Superior temporal gyrus (tissue), 1 donor: ENCODE results near the gene COLEC11.
"Not testable (repeated sequence)": the region's sequence is repeated elsewhere in the genome, so short reads cannot be mapped to it uniquely, and the experiment has no call there.

ENCODE experiments used
- DNase-seq: peaks from one replicate; pipeline ENCODE4 v3.0.0-alpha.2; 2016; ENCODE audit errors: extremely low spot score

Gene COLEC11

DNA sequence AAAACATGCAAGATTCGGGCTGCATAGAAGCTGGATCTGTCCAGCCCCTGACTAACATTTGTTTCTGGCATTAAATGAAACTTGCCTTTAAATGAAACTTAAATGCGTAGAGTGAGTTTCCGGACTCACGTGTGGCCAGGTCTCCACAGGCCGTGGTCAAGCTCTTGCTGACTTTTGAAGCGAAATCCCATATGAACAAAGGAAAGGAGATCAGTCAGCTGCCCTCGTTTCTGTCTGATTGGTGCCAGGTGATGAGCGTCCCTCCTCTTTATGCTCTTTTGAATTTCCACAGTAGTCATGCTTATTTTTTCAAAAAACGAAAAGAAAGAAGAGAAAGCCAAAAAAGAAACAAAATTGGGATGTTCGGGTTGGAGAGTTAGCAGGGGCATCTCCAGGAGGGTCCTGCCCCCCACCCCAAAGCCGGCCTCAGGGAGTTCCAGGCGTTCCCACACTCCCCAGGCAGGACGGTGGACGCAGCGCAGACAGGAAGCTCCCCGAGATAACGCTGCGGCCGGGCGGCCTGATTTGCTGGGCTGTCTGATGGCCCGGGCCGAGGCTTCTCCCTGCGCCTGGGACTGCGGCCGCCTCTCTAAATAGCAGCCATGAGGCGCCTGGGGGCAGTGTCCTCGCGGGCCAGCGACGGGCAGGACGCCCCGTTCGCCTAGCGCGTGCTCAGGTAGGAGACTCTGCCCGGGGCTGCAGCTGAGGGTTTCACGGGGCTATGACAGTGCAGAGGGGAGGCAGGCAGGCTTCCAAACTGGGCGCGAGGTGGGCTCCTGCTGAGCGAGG is at the start of gene COLEC11:
Gene COLEC11, plus strand, starts transcription at position 620 of the 789 bp plus-strand sequence. CDS start 9,229 bp downstream, outside the sequence.
- no peak for DNase-seq

DNA sequence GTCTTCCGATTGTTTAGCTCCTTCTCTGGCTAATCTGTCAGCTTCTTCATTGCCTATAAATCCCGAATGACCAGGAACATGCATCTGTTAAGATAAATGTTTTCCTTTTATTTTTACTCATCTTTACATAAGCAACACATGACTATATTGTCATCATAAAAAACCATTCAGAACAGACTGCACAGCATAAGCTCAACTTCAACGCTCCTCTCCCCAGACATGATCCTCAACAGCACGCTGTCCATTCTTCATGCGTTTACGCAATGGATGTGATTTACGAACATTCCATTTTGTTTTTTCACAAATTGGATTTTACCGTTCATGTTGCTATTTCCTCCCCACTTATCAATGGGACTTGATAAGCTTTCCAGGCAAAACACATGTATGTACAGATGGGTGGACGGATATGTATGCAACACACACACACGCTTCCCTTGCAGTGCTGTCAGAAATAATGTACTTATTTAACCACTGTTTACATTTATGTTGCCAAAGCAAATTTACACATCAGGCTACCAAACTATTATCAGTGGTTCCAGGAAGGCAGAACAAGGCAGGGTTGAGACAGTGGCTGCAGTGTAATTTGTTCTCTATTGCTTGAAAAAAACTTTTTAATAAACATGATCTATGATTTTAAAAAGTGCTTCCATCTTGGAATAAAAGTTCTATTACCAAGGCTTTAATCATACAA is 49.0 kb upstream of the COLEC11 start:
- DNase-seq: no peak

DNA sequence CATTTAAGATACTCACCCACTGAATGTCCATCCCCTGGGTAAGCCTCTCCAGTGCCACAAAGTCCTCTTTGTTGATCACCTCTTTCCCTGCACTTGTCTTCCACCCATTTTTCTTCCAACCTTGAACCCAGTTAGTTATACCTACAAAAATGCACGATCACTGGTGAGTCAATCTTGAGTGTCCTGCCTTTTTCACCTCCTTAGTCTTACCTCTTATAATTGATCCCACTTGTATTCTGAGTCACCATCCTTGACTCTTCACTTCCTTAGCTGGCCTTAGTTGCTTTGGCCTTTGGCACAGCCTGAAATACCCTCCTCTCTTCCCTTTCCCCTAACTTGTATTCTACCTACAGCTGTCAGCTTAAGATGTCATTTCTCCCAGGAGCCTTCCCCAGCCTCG is 47.0 kb upstream of the COLEC11 start:
- no peak for DNase-seq

DNA sequence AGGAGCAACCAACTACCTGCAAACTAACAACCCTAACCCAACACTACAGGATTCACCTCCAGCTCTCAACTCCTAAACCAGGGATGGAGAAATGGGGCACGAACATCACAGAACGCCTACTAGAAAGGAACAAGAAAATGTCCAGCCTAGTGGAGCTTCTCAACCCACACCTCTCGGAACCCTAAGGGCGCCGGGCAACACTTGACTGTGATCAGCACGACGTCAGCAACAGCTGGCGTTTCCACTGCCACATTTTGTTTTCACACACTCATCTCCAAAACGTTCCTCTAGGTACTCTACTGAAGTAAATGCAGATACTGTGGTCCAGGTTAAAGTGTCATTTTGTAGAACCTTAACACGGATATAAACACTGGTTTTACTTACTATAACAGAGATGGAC is 41.0 kb upstream of the COLEC11 start:
- DNase-seq: no peak

DNA sequence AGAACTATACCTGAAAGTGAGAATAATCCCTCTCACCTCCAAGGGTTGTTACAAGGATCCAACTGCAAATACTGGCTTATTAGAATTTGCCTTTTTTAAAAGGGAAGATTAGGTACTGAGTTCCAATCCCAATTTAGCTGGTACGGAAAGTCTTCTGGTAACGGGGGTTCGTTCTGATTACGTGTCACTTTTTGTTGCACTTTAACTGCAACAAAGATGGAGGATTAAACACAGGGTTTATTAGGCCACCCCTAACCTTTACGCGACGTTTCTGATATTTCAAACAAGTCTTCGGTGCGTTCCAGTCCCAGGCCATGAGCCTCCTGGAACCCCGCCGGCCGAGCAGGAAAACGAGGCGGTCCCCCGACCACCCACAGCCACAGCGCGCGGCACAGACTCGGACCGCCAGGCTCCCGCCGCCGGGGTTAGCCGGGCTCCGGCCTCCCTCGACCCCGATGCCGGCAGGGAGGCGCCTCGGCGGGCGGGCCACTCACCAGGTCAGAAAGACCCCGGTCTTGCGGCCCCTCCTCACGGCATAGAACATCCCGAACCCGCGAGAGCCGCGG is 37.2 kb upstream of the COLEC11 start:
- no peak for DNase-seq

DNA sequence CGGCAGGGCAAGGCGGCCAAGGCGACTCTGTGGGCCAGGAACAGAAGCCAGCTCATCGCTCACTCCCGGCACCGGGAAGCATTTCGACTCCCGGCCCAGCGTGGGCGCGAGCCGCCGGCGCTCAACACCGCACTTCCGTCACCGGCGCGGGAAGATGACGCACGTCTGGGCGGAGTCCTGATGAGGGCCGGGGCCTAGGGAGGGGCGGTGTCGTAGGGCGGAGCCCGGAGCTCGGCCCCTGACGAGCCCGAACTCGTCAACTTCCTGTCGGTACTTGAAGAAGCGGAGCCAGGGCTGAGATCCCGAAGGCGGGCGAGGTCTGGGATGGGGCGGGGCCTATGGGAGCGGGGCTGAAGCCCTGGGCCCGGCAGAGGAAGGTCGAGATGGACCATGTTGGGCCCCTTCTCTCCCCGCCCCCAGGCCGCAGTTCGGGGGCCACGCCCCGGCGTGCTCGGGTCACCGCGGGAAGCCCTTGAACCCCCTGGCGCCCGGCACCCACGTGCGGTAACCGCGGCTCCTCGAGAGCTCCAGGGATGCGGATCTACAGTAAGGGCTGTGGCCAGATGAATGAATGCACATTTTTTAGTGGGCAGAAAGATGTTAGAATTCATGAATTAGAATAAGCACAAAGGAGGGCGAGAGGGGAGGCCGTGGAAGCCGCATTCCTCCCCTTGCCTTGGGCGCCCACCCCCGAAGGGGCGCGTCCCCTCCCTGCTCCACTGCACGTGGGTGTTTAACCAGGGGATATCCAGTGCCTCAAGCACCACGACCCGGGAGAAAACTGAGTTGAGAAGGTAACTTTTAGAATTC is 36.5 kb upstream of the COLEC11 start, which contains the start of gene RNASEH1:
Gene RNASEH1, minus strand, starts transcription at position 129 of the 810 bp plus-strand sequence. Its CDS starts 73 bp downstream, at position 56.
- peak; percentile 98 for DNase-seq

DNA sequence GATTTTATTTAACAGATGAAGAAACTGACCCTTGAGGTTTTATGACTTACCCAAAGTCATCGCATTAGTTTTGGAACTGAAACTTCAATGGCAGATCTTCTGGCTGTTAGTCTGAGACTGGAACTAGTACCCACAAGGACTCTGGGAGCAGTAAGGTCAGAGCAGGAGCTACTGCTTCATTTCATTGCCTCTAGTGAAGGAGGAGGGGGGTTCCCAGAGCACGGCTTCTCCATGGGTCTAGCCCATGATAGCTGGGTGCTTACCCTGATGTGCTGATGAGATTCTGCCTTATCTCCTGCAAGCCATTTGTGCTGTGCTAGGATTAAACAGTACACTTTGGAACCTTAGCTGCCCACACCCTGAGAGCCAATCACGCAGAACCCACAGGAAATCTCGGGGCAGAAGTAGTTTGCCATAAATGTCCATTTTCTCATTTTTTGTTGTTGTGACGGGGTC is 31.4 kb upstream of the COLEC11 start:
- no peak for DNase-seq

DNA sequence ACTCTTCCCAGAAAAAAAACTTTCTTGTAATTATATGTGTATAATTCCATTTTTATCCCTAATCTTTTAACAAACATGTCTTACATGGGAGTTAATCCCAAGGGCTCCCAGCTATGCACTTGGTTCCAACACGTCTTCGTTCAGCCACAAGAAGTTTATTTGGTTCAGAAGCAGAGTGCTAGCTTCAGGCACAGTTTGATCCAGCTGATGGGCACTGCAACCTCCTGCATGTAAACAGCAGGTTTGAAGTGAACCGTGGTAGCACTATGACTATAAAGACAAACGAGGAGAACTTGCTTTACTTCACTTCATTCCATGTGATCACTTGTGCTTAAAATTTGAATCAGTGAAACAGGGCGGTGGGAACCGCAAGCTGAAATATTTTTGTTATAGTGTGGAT is 29.8 kb upstream of the COLEC11 start:
- DNase-seq: no peak

DNA sequence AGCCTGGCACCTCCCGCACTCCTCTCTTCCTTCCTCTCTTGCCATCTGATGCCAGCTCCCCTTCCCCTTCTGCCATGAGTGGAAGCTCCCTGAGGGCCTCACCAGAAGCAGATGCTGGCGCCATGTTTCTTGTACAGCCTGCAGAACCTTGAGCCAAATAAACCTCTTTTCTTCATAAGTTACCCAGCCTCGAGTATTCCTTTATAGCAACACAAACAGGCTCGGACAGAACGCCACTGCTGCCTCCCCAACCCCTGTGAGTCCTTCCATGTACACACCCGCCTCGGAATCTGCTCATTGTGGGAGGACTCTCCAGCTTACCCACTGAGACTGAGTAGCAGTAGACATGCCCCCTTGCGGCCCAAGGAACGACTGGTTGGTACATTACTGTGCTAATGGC is 28.1 kb upstream of the COLEC11 start:
- DNase-seq: no peak

DNA sequence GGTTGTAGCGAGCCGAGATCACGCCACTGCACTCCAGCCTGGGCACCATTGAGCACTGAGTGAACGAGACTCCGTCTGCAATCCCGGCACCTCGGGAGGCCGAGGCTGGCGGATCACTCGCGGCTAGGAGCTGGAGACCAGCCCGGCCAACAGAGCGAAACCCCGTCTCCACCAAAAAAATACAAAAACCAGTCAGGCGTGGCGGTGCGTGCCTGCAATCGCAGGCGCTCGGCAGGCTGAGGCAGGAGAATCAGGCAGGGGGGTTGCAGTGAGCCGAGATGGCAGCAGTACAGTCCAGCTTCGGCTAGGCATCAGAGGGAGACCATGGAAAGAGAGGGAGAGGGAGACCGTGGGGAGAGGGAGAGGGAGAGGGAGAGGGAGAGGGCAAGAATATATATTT is 25.3 kb upstream of the COLEC11 start:
- not testable (repeated sequence) for DNase-seq

DNA sequence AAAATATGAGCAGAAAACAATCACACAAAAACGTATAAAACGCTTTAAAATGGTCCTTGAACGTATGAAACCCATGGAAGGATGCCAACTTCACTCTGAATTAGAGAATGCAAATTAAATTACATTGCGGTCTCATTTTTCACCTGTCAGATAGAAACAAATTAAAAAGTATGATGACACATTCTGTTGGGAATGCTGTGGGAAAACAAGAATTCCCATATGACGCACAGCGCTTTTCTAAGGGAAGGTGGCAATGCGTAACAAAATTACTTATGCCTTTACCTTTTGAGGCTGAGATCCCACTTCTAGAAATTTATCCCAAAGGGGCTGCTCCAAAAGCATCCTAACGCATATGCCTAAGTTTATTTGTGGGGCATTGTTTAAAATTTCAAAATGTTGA is 23.6 kb upstream of the COLEC11 start:
- DNase-seq: no peak

DNA sequence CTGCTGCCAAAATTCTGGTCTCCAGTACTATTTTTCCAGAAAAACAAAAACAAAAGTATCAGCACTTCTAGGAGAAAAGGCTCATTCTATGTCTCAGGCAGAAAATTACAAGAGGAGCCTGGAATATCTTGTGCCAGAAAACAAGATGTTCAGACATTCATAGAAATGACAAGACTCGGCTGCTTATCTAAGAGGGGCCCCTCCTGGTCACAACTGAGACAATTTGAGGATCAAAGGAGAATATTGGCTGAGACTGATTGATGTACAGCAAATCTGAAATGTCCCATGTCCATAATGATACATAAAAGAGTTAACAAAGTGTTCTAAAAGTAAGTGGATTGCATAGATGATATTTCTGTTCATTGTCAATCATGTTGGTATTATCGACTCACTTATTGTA is 22.3 kb upstream of the COLEC11 start:
- no peak for DNase-seq

DNA sequence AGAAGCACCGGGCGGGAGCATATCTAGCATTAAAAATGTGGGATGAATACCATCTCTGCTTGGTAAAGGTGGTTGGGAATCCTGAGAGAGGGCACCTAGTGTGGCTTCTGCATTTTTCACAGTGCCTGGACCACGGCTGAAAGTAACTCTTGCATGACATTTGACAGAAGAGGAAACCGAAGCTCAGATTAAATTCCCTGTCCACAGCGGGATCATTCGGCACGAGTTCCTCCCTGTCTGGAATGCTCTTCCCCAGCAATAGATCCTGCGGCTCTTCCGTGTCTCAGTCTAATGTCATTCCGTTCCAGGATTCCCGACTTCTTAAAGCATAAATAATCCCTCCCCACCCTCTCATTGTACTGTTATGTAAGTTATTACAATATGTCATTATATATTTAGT is 20.8 kb upstream of the COLEC11 start:
- no peak for DNase-seq

DNA sequence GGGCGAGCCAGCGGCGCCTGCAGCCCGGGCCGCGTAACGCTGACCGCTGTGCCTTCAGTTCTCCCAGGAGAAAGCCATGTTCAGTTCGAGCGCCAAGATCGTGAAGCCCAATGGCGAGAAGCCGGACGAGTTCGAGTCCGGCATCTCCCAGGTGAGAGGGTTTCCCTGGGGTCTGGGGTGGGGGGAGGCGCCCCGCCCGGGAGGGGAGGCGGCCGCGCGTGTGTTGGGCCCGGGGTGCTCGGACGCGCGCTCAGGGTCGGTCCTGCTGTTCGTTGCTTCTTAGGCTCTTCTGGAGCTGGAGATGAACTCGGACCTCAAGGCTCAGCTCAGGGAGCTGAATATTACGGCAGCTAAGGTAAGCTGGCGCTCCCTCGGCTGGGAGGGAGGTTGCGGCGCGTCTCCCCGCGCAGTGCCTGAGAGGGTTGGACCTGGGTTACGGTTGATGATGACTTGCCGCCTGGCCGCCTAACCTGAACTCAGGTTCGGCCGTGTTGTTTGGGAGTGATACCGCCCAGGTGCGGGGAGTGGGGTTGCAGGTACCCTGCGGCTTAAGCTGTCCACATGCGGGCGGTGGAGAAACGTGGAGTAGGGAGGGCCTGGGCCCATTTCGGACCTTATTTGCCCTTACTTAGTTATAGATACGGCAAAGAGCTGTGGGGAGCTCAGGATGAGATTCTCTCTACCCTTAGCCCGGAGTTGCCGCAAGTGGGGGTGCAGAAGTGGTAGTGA is 19.2 kb upstream of the COLEC11 start:
- no peak for DNase-seq

DNA sequence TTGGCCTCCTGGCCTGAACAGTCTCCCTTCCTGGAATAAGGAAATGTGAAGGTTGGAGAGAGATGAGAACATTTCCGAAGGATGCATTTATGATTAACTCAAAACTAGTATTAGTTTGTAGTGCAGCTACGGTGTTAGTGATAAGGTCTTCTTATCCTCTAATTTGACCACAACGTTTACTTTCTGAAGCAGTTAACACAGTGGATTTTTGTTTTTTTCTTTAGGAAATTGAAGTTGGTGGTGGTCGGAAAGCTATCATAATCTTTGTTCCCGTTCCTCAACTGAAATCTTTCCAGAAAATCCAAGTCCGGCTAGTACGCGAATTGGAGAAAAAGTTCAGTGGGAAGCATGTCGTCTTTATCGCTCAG is 18.7 kb upstream of the COLEC11 start:
- not testable (repeated sequence) for DNase-seq

DNA sequence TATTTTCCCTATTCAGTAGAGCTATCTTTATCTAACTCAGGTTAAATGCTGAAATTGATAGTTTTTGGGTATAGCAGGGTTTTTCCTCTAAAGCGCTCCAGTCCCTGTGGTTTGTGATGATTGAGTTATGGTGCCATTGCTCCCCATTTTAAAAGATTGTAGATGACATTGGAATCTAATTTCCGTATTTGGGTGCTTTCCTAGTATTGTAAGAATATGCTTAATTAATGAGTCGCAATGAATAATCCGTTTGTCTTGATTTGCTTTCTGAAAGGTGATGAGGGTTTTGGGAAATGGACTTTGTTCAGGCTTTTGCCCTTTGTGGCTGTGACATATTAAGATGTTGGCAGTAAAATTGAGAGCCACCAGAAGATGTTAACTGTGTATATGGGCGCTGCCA is 15.9 kb upstream of the COLEC11 start:
- no peak for DNase-seq

DNA sequence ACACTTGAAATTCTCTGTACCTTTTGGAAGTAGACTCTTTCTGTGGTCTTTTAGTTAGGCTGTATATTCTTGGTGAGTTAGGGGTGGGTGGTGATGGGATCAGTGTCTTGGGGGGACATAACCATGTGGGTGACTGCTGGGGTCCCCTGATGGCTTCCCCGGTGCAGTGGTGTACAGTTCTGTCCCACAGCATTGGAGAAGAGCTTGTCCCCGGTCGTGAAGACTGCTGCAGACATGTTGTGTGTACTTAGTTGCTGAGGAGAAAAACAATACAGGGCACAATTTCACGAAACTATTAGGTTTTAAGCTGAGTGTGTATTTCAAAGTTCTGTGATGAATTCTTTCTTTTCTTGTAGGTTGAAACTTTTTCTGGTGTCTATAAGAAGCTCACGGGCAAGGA is 14.5 kb upstream of the COLEC11 start:
- no peak for DNase-seq

DNA sequence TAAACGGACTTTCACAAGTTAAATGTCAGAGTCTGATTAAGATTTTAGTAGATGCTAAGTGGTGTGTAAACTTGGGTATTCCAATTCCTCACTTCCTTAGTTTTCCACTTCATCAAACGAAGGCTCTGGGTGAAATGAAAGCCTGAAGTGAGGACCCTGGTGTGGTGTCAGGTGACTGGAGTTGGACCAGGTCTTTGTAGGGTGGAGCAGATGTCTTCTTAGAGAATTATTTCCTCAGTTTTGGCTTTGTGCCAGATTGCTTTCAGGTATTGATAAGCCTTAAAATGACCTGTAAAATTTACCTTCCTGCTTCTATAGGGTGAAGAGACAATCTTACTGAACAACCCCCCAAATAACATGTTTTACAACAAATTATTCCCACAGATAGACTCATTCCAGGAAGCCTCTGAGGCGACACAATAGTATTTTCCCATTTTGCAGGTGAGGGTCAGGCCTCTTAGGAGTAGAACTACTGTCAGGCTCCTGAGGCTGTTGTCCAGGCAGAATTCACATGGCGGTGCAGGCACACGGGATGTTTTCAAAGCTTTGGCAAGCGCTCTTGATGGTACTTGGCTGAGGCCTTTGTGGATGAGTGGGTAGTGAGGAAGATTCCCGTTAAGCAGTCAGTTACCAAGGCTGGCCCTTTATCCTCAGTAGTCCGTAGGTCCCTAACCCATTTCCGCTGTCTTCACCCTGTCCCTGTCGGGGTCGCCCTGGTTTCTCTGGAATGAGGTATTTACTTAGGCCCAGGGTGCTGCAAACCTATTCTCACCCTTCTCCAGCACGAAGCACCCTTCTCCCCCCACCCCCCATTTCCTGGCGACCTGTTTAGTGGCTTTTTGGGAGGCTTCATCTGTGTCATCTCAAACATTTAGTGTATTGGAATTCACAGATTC is 13.3 kb upstream of the COLEC11 start:
- no peak for DNase-seq

DNA sequence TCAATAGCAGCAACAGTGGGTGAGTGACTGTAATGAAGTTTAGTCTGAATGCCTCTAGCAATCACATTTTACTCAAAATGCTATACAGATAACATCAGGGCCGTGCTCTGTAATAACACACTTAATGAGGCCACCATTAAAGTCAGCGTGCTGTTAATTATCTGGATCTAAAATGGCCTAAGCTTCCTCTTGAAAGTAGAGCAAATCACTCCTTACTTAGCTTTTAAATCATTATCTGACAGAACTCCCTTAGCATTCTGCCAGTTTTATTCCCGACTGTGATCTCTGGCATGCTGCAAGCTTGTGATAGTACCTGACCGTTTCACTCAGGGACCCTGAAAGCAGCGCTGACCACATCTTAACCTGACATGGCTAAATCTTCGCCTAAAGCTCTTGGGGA is 10.8 kb upstream of the COLEC11 start:
- DNase-seq: no peak

DNA sequence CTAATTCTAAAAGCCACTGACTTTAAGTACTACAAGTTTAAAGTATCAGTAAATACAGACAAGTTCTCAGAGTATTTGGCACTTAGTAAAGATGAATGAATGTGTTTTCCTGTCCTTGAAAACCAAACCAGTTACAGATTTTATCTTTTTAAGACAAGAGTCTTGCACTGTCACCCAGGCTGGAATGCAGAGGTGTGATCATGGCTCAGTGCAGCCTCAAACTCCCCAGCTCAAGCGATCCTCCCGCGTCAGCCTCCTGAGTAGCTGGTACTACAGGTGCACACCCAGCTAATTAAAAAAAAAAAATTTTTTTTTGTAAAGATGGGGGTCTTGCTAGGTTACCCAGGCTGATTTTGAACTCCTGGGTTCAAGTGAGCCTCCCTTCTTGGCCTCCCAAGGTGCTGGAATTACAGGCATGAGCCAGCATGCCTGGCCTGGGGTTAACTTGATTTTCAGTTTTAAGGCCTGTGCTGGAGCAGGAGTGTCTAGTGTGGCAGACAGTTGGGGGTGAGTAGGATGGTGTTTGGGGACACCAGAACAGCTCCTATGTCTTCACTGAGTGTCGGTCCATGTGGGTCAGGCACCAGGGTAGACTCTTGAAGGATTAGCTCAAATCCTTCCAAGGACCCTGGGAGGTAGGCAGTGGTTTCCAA is 10.2 kb upstream of the COLEC11 start:
- no peak for DNase-seq
